CD8-positive, alpha-beta memory T cell (primary cell): Measurements from ENCODE around the gene RCAN3. TPM values are rescaled to one million over a fixed set of nuclear protein-coding genes. Genes with fewer than 3 reads are reported as not detected.
A peak's percentile ranks its signal among the peaks of the same experiment; 100 is the strongest.
"Not testable (repeated sequence)": the region's sequence is repeated elsewhere in the genome, so short reads cannot be mapped to it uniquely, and the experiment has no call there.

Experiments
- CTCF ChIA-PET: fragments of 350-600 bp; sonication (Branson Sonifier 250); formaldehyde crosslinking; loops from one replicate; lab custom pipeline; 2021; ENCODE audit warnings: antibody characterized with exemption; lab: Charles Lee
- POLR2A ChIA-PET: fragments of 350-600 bp; sonication (Branson Sonifier 250); formaldehyde crosslinking; loops from one replicate; lab custom pipeline; 2021; ENCODE audit warnings: antibody characterized with exemption; lab: Charles Lee
- DNase-seq, 5 donors: peaks; one replicate each; pipeline versions ENCODE4 v3.0.0 to v3.0.0-alpha.2; 2020 to 2022; ENCODE audit warnings: mixed read lengths in 1 of 5
- H3K27ac ChIP-seq: one replicate; pipeline ENCODE4 v1.7.0; 2013; ENCODE audit warnings: low read depth, mild to moderate bottlenecking, low read length, moderate library complexity
- H3K27me3 ChIP-seq: 2 replicates; pipeline ENCODE4 v1.7.0; 2013; ENCODE audit warnings: low read length, mild to moderate bottlenecking; ENCODE audit not compliant: insufficient read depth, poor library complexity, severe bottlenecking
- H3K36me3 ChIP-seq: 2 replicates; pipeline ENCODE4 v1.7.0; 2013; ENCODE audit warnings: mild to moderate bottlenecking, low read length, moderate library complexity; ENCODE audit not compliant: insufficient read depth
- H3K4me1 ChIP-seq: 2 replicates; pipeline ENCODE4 v1.7.0; 2013; ENCODE audit warnings: mild to moderate bottlenecking, low read length, moderate library complexity; ENCODE audit not compliant: insufficient read depth
- H3K4me3 ChIP-seq: 2 replicates; pipeline ENCODE4 v1.7.0; 2013; ENCODE audit warnings: mild to moderate bottlenecking, low read length
- H3K9me3 ChIP-seq: 2 replicates; pipeline ENCODE4 v1.7.0; 2013; ENCODE audit warnings: mild to moderate bottlenecking, low read length
- H3K27ac Mint-ChIP-seq, 8 donors: one replicate each; pipeline ENCODE4 v1.8.0; 2020 to 2021; ENCODE audit warnings: mixed read lengths in 8 of 8, mild to moderate bottlenecking in 6 of 8, inconsistent platforms in 3 of 8, moderate library complexity in 3 of 8
- H3K27me3 Mint-ChIP-seq, 2 donors: one replicate each; pipeline ENCODE4 v1.8.0; 2020 to 2021; ENCODE audit warnings: mixed read lengths in 2 of 2, mild to moderate bottlenecking in 1 of 2, moderate library complexity in 1 of 2
- H3K36me3 Mint-ChIP-seq, 3 donors: one replicate each; pipeline ENCODE4 v1.8.0; 2020 to 2021; ENCODE audit warnings: mixed read lengths in 3 of 3, inconsistent platforms in 1 of 3, mild to moderate bottlenecking in 1 of 3
- H3K4me1 Mint-ChIP-seq, 3 donors: one replicate each; pipeline ENCODE4 v1.8.0; 2020 to 2021; ENCODE audit warnings: mixed read lengths in 3 of 3, inconsistent platforms in 1 of 3, mild to moderate bottlenecking in 1 of 3
- H3K4me3 Mint-ChIP-seq, 7 donors: one replicate each; pipeline ENCODE4 v1.8.0; 2020 to 2021; ENCODE audit warnings: mixed read lengths in 7 of 7, mild to moderate bottlenecking in 6 of 7, moderate library complexity in 4 of 7, inconsistent platforms in 2 of 7
- H3K9me3 Mint-ChIP-seq, 5 donors: one replicate each; pipeline ENCODE4 v1.8.0; 2020 to 2022; ENCODE audit warnings: mixed read lengths in 5 of 5, mild to moderate bottlenecking in 3 of 5, moderate library complexity in 2 of 5, inconsistent platforms in 1 of 5
- polyA plus RNA-seq: library from polyadenylated mRNA; unstranded; fragments of 300-500 nt; fragmentation: Illumina TruSeq; gene quantifications from one replicate; pipeline ENCODE4 v1.2.3, GENCODE V29; 2021
- total RNA-seq, 2 experiments: library from RNA; stranded (reverse); gene quantifications; one replicate each; pipeline ENCODE4 v1.2.3, GENCODE V29; 2021

RCAN3 gene
- total RNA-seq, result 10 to 100 TPM; 62.6 to 64.0 TPM
- 66.7 TPM for polyA plus RNA-seq

DNA sequence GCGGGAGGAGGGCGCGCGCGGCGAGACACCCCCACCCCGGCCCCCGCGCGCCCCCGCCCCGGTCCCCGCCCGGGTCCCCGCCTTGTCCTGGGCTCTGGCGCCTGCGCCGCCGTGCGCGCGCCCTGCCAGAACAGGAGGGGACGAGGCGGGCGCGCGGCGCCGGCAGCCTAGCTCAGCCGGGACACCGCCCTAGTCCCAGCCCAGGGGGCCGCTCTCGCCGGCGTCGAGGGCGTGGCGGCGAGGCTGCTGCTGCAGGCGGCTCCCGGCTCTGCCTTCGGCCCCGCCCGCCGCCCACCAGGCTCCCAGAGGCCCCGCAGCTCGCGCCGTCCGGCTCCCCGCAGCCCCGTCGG, at the start of gene RCAN3:
TSS of gene RCAN3 (plus strand) at position 128 of the 350 bp plus-strand sequence. CDS start 11,537 bp downstream, outside the sequence.
- Mint-ChIP-seq H3K27ac (peak within 1 kb of the TSS; percentile 96 to 100 (median 98)), H3K9me3 (peaks cover 0 to 2% (median 0%) of the 10 kb centered on the region in 5 donors), H3K4me3 (peak within 1 kb of the TSS; percentile 93 to 99 (median 98)), H3K4me1 (peaks cover 75 to 83% (median 81%) of the 10 kb centered on the region in 3 donors), H3K27me3 (peaks cover 0 to 9% of the 10 kb centered on the region in 2 donors), H3K36me3 (peaks cover 0 to 24% (median 0%) of the 10 kb centered on the region in 3 donors)
- DNase-seq, result peak; percentile 78 to 93 (median 90)
- Histone ChIP-seq H3K36me3 (peaks cover 5% of the 10 kb centered on the region), H3K27ac (peak within 1 kb of the TSS; percentile 82), H3K27me3 (no peaks in the 10 kb centered on the region), H3K4me3 (peak within 1 kb of the TSS; percentile 93), H3K4me1 (peaks cover 52% of the 10 kb centered on the region), H3K9me3 (no peaks in the 10 kb centered on the region)
- CTCF ChIA-PET, result interaction anchor here (0.9 to 4.6 kb wide), 8 partner anchors 16 to 304 kb away, joined by 3 to 26 read pairs (median 5); partner anchors contain the start of genes NIPAL3 and STPG1
- POLR2A ChIA-PET, result interaction anchor here (0.5 to 4.0 kb wide), 11 partner anchors 16 to 1879 kb away, joined by 3 to 46 read pairs (median 7); partner anchors contain the start of gene NIPAL3

DNA sequence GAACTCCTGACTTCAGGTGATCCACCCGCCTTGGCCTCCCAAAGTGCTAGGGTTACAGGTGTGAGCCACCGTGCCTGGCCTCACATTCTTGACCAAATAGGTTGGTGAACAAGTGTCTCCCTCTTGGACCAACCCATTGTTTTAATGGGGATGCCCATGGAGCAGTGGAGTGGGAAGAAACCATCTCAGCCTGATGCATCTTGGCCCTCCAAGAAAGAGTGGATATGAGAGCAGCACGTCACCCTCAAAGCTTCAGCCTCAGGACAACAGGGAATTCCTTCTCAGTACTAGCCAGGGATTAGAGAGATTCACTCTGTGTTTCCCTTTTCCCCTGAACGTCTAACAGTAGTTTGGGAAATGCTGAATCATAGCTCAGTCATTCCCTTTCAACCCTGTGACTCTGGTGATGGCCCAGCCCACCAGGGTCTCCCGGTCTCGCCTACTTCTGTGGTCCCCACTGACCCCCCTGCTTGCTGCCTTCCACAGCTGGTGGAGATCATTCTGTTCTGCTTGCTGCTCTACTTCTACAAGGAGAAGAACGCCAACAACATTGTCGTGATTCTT, 49.6 kb upstream of the RCAN3 start:
- Histone ChIP-seq H3K9me3 (no peaks in the 10 kb centered on the region), H3K4me1 (no peaks in the 10 kb centered on the region), H3K27ac (no peak overlapping the region), H3K27me3 (no peaks in the 10 kb centered on the region), H3K36me3 (peaks cover 59% of the 10 kb centered on the region), H3K4me3 (no peak overlapping the region)
- ChIA-PET CTCF (interaction anchor here (1.2 kb wide), 1 partner anchor 134 kb away, joined by 4 read pairs; no protein-coding TSS in a partner anchor), POLR2A (no interaction called here)
- H3K36me3 Mint-ChIP-seq, result peaks cover 14 to 93% (median 33%) of the 10 kb centered on the region in 3 donors
- peaks cover 0 to 2% (median 0%) of the 10 kb centered on the region in 3 donors for H3K4me1 Mint-ChIP-seq
- no peak for DNase-seq
- H3K9me3 Mint-ChIP-seq, result no peaks in the 10 kb centered on the region
- no peak overlapping the region for H3K27ac Mint-ChIP-seq
- no peak overlapping the region for H3K4me3 Mint-ChIP-seq
- H3K27me3 Mint-ChIP-seq, result no peaks in the 10 kb centered on the region

DNA sequence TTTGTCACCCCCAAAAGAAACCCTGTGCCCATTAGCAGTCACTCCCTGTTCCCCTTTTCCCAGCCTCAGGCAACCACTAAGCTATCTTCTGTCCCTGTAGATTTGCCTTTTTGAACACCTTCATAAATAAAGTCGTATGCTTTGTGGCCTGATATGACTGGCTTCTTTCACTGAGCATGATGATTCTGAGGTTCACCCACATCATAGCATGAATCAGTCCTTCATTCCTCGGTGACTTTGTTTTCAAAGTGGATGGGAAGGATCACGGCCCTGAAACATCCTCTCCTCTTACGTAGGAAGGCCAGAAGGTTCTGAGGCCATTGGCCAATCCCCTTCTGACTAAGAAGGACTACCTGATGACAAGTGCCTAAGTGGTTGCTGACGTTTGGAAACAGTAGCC, 48.0 kb upstream of the RCAN3 start:
- Histone ChIP-seq H3K27me3 (no peaks in the 10 kb centered on the region), H3K4me3 (no peak overlapping the region), H3K9me3 (no peaks in the 10 kb centered on the region), H3K27ac (no peak overlapping the region), H3K36me3 (peaks cover 66% of the 10 kb centered on the region), H3K4me1 (no peaks in the 10 kb centered on the region)
- H3K4me3 Mint-ChIP-seq, result no peak overlapping the region
- DNase-seq, result no peak
- ChIA-PET POLR2A (no interaction called here), CTCF (interaction anchor here (1.2 kb wide), 1 partner anchor 32 kb away, joined by 4 read pairs; no protein-coding TSS in a partner anchor)
- peaks cover 0 to 2% (median 0%) of the 10 kb centered on the region in 3 donors for H3K4me1 Mint-ChIP-seq
- no peaks in the 10 kb centered on the region for H3K27me3 Mint-ChIP-seq
- H3K36me3 Mint-ChIP-seq, result peaks cover 17 to 94% (median 37%) of the 10 kb centered on the region in 3 donors
- H3K27ac Mint-ChIP-seq, result peak overlapping the region in 2 of 8 donors; percentile 7 to 37
- no peaks in the 10 kb centered on the region for H3K9me3 Mint-ChIP-seq

DNA sequence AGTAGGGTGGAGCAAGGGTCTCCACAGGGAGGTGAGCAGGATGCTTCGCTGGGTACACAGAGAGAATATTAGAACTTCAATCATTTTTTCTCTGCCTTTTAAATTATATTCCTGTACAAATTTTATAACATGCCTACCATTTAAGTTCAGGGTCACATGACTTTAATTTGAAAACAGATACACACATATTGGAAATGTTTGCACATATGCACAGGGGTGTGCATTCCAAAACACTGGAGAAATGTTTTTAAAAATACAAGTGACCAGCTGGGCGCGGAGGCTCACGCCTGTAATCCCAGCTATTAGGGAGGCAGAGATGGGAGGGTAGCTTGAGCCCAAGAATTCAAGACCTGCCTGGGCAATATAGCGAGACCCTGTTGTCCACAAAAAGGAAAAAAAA, 47.4 kb upstream of the RCAN3 start:
- H3K27me3 ChIP-seq, result no peaks in the 10 kb centered on the region
- CTCF ChIA-PET, result no interaction called here
- H3K36me3 ChIP-seq, result peaks cover 67% of the 10 kb centered on the region
- peaks cover 20 to 94% (median 38%) of the 10 kb centered on the region in 3 donors for H3K36me3 Mint-ChIP-seq
- H3K27ac Mint-ChIP-seq, result no peak overlapping the region
- no peak overlapping the region for H3K4me3 Mint-ChIP-seq
- peaks cover 0 to 2% (median 2%) of the 10 kb centered on the region in 3 donors for H3K4me1 Mint-ChIP-seq
- no peaks in the 10 kb centered on the region for H3K9me3 ChIP-seq
- no peak overlapping the region for H3K4me3 ChIP-seq
- DNase-seq, result no peak
- no peaks in the 10 kb centered on the region for H3K4me1 ChIP-seq
- H3K27ac ChIP-seq, result no peak overlapping the region
- no peaks in the 10 kb centered on the region for H3K27me3 Mint-ChIP-seq
- POLR2A ChIA-PET, result no interaction called here
- H3K9me3 Mint-ChIP-seq, result no peaks in the 10 kb centered on the region

DNA sequence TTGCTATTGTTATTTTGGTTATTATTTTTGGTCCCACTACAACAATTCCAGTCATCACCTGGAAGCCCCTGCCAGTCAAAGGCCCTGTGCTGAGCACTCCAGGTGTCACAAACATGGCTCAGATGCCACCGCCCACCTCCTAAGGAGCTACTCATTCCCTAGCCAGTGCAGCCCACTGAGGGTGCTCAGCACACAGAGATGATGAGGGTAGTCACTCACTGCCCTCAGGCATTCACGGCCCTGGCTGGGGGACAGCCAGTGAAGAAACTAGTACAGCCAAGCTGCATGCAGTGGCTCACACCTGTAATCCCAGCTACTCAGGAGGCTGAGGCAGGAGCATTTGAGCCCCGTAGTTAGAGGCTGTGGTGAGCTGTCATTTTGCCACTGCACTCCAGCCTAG, 44.8 kb upstream of the RCAN3 start:
- POLR2A ChIA-PET, result no interaction called here
- peaks cover 22 to 90% (median 38%) of the 10 kb centered on the region in 3 donors for H3K36me3 Mint-ChIP-seq

DNA sequence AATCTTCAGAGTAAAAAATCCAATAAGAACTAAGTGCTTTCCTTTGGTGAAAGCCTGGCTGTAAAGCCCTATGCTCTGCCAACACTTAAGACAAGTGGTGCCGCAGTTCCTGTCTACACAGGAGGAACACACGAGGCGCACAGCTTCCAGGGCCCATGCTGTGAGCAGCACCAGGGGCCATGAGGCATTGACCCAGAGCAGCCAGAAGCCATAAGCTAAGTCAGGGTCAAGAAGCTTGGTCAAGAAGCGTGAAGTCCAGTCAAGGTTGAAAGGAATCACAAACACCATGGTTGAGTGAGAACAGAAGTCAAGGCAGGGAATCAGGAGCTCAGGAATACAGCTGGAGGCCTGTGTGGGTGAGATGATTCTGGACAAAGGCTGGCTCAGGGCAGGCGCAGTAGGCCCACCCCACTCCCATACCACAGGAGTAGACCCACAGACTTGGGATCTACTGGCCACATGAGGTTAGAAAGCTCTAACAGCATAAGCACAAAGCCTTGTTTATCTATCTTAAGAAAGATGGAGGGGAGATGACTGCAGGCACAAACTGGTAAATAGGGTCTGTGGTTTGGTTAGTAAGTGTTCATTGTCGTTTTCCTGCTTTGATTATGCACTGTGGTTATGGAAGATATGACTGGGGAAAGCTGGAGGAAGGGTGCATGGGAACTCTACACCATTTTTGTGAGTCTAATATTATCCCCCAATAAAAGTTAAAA, 42.9 kb upstream of the RCAN3 start:
- POLR2A ChIA-PET, result no interaction called here

More for the DNA sequence above, 44.8 kb upstream of the RCAN3 start:
- DNase-seq, result no peak
- peaks cover 0 to 2% (median 0%) of the 10 kb centered on the region in 3 donors for H3K4me1 Mint-ChIP-seq
- CTCF ChIA-PET, result no interaction called here
- no peaks in the 10 kb centered on the region for H3K27me3 Mint-ChIP-seq
- H3K4me1 ChIP-seq, result no peaks in the 10 kb centered on the region
- H3K9me3 ChIP-seq, result no peaks in the 10 kb centered on the region
- peak overlapping the region in 2 of 8 donors; percentile 8 to 24 for H3K27ac Mint-ChIP-seq
- H3K36me3 ChIP-seq, result peaks cover 58% of the 10 kb centered on the region
- no peak overlapping the region for H3K27ac ChIP-seq
- no peaks in the 10 kb centered on the region for H3K27me3 ChIP-seq
- H3K4me3 ChIP-seq, result no peak overlapping the region
- no peaks in the 10 kb centered on the region for H3K9me3 Mint-ChIP-seq
- no peak overlapping the region for H3K4me3 Mint-ChIP-seq

DNA sequence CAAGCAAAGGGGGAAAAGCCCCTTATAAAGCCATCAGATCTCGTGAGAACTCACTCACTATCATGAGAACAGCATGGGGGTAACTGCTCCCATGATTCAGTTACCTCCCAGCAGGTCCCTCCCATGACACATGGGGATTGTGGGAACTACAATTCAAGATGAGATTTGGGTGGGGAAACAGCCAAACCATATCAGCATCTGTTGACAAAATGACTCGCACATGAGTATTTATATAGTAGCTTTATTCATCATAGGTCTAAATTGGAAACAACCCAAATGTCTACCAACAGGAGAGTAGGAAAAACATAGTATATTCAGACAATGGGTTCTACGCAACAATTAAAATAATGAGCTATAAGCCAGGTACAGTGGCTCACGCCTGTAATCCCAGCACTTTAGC, 40.5 kb upstream of the RCAN3 start:
- H3K9me3 ChIP-seq, POLR2A ChIA-PET, H3K27ac ChIP-seq, DNase-seq, H3K27me3 Mint-ChIP-seq, H3K4me3 Mint-ChIP-seq, CTCF ChIA-PET, H3K27ac Mint-ChIP-seq, H3K4me3 ChIP-seq, H3K27me3 ChIP-seq, H3K9me3 Mint-ChIP-seq: not testable (repeated sequence)
- peaks cover 16 to 89% (median 31%) of the 10 kb centered on the region in 3 donors for H3K36me3 Mint-ChIP-seq
- H3K4me1 Mint-ChIP-seq, result peaks cover 10 to 18% (median 14%) of the 10 kb centered on the region in 3 donors
- H3K4me1 ChIP-seq, result peaks cover 20% of the 10 kb centered on the region
- H3K36me3 ChIP-seq, result peaks cover 42% of the 10 kb centered on the region

More for the DNA sequence above, 42.9 kb upstream of the RCAN3 start:
- Mint-ChIP-seq H3K27ac (peak overlapping the region in 2 of 8 donors; percentile 91 to 96), H3K4me1 (peaks cover 6 to 10% (median 10%) of the 10 kb centered on the region in 3 donors), H3K36me3 (peaks cover 18 to 89% (median 34%) of the 10 kb centered on the region in 3 donors), H3K27me3 (no peaks in the 10 kb centered on the region), H3K9me3 (no peaks in the 10 kb centered on the region), H3K4me3 (no peak overlapping the region)
- no peaks in the 10 kb centered on the region for H3K27me3 ChIP-seq
- peaks cover 16% of the 10 kb centered on the region for H3K4me1 ChIP-seq
- H3K9me3 ChIP-seq, result no peaks in the 10 kb centered on the region
- no peak overlapping the region for H3K4me3 ChIP-seq
- CTCF ChIA-PET, result interaction anchor here (0.7 to 1.5 kb wide), 4 partner anchors 17 to 76 kb away, joined by 3 to 4 read pairs (median 3); no protein-coding TSS in a partner anchor
- peaks cover 52% of the 10 kb centered on the region for H3K36me3 ChIP-seq
- DNase-seq, result no peak
- H3K27ac ChIP-seq, result no peak overlapping the region
